ENCODE data around the gene UTP4.
"Not testable (repeated sequence)": the region's sequence is repeated elsewhere in the genome, so short reads cannot be mapped to it uniquely, and the experiment has no call there.

Gene UTP4

DNA sequence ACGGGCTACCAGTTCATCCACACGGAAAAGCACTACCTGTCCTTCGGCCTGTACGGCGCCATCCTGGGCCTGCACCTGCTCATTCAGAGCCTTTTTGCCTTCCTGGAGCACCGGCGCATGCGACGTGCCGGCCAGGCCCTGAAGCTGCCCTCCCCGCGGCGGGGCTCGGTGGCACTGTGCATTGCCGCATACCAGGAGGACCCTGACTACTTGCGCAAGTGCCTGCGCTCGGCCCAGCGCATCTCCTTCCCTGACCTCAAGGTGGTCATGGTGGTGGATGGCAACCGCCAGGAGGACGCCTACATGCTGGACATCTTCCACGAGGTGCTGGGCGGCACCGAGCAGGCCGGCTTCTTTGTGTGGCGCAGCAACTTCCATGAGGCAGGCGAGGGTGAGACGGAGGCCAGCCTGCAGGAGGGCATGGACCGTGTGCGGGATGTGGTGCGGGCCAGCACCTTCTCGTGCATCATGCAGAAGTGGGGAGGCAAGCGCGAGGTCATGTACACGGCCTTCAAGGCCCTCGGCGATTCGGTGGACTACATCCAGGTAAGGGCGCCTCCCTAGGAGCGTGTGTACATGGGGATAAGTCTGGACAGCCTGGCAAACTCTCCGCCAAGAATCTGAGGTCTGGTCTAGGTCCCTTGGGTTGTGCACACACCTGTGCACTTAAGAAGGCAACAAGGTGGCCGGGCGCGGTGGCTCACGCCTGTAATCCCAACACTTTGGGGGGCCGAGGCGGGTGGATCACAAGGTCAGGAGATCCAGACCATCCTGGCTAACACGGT, 22.8 kb upstream of the UTP4 start:
- FAIRE-seq (no peak), DNase-seq (ENCODE audit: insufficient read length, low spot score) (no peak)

GRCh38 chr16:69110406-69110805, 22.0 kb upstream of the UTP4 start:
- no peak for DNase-seq (ENCODE audit: insufficient read length, low spot score)
- no peak for FAIRE-seq

- FAIRE-seq (no peak), DNase-seq (ENCODE audit: insufficient read length, low spot score) (no peak)
These were observed 21.1 kb upstream of the UTP4 start for GRCh38 chr16:69111216-69111875.

GRCh38 chr16:69111876-69112230, 20.6 kb upstream of the UTP4 start:
- no peak for FAIRE-seq
- DNase-seq (ENCODE audit: insufficient read length, low spot score): no peak

- DNase-seq (ENCODE audit: insufficient read length, low spot score) (peak; percentile 71), FAIRE-seq (no peak)
These were observed 19.9 kb upstream of the UTP4 start for GRCh38 chr16:69112285-69113129.

GRCh38 chr16:69113216-69113615, 19.2 kb upstream of the UTP4 start:
- DNase-seq (ENCODE audit: insufficient read length, low spot score): no peak
- FAIRE-seq: no peak

DNA sequence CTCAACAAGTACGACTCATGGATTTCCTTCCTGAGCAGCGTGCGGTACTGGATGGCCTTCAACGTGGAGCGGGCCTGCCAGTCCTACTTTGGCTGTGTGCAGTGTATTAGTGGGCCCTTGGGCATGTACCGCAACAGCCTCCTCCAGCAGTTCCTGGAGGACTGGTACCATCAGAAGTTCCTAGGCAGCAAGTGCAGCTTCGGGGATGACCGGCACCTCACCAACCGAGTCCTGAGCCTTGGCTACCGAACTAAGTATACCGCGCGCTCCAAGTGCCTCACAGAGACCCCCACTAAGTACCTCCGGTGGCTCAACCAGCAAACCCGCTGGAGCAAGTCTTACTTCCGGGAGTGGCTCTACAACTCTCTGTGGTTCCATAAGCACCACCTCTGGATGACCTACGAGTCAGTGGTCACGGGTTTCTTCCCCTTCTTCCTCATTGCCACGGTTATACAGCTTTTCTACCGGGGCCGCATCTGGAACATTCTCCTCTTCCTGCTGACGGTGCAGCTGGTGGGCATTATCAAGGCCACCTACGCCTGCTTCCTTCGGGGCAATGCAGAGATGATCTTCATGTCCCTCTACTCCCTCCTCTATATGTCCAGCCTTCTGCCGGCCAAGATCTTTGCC, 18.0 kb upstream of the UTP4 start:
- no peak for FAIRE-seq
- no peak for DNase-seq (ENCODE audit: insufficient read length, low spot score)

DNA sequence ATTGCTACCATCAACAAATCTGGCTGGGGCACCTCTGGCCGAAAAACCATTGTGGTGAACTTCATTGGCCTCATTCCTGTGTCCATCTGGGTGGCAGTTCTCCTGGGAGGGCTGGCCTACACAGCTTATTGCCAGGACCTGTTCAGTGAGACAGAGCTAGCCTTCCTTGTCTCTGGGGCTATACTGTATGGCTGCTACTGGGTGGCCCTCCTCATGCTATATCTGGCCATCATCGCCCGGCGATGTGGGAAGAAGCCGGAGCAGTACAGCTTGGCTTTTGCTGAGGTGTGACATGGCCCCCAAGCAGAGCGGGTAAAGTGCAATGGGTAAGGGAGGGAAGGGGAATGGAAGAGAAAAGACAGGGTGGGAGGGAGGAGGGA, 17.5 kb upstream of the UTP4 start:
- FAIRE-seq (no peak), DNase-seq (ENCODE audit: insufficient read length, low spot score) (no peak)

DNA sequence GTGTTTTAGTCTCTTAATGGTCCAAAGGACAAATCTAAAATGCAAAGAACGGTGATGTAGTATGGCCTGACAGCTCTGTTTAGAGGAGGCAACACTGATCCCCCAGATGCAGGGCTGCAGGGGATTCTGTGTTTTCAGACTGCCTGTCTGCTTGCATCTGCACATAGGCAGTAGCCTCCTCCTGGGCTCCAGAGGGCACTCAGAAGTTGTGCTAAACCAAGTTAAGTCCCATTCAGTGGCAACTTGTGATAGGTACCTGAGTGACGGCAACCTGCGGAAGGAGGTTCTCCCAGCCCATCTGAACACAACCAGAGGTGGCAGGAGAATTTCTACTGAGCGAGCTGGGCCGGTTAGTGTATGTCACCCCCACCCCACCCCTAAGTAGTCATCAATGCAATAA, 17.1 kb upstream of the UTP4 start:
- DNase-seq (ENCODE audit: insufficient read length, low spot score) (no peak), FAIRE-seq (no peak)

GRCh38 chr16:69115837-69116236, 16.6 kb upstream of the UTP4 start:
- DNase-seq (ENCODE audit: insufficient read length, low spot score): no peak

GRCh38 chr16:69116256-69116875, 16.1 kb upstream of the UTP4 start:
- FAIRE-seq (no peak), DNase-seq (ENCODE audit: insufficient read length, low spot score) (no peak)

More at GRCh38 chr16:69115837-69116236, 16.6 kb upstream of the UTP4 start:
- FAIRE-seq: no peak

DNA sequence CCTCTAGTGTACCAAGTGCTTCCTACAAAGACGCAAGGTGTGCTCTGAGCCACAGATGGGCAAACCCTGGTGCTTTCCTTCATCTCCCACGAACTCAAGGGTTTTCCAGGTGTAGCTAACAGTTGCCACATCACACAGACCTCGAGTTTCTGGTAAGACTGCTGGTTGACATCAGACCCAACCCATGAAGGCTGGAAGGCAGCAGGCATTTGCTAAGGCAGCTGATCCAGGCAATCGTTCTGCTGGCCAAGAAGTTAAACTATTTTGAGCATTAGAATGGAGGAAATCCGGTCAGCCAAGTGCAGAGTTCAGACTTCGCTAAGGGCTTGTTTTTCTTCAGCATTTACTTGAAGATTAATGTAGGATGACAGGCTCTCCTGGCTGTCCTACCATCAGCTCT, 15.5 kb upstream of the UTP4 start:
- no peak for FAIRE-seq
- no peak for DNase-seq (ENCODE audit: insufficient read length, low spot score)

GRCh38 chr16:69118468-69118867, 14.0 kb upstream of the UTP4 start:
- no peak for FAIRE-seq
- DNase-seq (ENCODE audit: insufficient read length, low spot score): no peak

GRCh38 chr16:69118994-69119393, 13.5 kb upstream of the UTP4 start:
- no peak for FAIRE-seq

DNA sequence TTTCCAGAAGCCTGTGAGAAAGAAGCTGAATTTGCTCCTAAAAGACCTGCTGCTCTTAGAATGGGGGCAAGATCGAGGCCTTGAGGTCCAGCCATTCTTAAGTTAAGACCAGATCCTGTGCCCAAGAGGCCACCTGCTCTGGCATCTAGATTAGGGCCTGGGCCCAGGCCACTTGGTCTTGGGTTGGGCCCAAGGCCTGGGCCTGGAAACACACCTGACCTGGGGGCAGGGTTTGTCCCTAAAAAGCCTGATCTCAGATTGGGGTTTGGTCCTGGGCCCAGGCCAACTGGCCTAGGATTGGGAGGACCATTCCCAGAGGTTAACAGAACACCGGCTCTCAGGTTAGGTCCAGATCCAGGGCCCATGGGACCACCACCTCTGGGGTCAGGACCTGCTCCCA, 12.9 kb upstream of the UTP4 start:
- DNase-seq (ENCODE audit: insufficient read length, low spot score) (no peak), FAIRE-seq (no peak)

More at GRCh38 chr16:69118994-69119393, 13.5 kb upstream of the UTP4 start:
- no peak for DNase-seq (ENCODE audit: insufficient read length, low spot score)

GRCh38 chr16:69120096-69120664, 12.3 kb upstream of the UTP4 start:
- FAIRE-seq: no peak
- no peak for DNase-seq (ENCODE audit: insufficient read length, low spot score)

GRCh38 chr16:69123910-69124309, 8.5 kb upstream of the UTP4 start:
- peak; percentile 51 for FAIRE-seq
- DNase-seq (ENCODE audit: insufficient read length, low spot score): no peak

GRCh38 chr16:69124406-69124805, 8.0 kb upstream of the UTP4 start:
- DNase-seq (ENCODE audit: insufficient read length, low spot score); FAIRE-seq: not testable (repeated sequence)

DNA sequence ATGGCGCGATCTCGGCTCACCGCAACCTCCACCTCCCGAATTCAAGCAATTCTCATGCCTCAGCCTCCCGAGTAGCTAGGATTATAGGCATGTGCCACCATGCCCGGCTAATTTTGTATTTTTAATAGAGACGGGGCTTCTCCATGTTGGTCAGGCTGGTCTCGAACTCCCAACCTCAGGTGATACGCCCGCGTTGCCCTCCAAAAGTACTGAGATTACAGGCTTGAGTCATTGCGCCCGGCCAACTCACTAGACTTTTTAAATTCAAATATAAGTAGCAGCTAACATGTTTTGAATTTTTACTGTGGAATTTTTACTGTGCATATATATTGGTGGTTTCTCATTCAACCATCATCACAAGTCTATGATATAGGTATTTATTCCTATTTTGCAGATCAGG, 7.5 kb upstream of the UTP4 start:
- not testable (repeated sequence) for DNase-seq (ENCODE audit: insufficient read length, low spot score); FAIRE-seq

- FAIRE-seq (no peak), DNase-seq (ENCODE audit: insufficient read length, low spot score) (no peak)
These were observed 6.2 kb upstream of the UTP4 start for GRCh38 chr16:69126221-69126620.
